ENCODE results near the gene HARBI1.

DNA sequence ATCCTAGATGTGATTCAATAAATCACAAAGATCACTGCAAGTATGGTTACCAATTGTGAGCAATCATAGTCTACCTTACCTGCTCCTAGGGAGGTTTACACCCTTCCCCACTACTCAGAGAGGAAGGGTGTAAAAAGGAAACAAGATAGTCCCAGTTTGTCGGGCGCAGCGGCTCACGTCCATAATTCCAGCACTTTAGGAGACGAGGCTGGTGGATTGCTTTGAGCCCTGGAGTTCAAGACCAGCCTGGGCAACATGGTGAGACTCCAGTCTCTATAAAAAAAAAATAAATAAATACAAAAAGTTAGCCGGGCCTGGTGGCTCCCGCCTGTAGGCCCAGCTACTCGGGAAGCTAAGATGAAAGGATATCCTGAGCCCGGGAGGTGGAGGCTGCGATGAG is 22.2 kb downstream of the HARBI1 start:
- TF ChIP-seq, protein P1, sequence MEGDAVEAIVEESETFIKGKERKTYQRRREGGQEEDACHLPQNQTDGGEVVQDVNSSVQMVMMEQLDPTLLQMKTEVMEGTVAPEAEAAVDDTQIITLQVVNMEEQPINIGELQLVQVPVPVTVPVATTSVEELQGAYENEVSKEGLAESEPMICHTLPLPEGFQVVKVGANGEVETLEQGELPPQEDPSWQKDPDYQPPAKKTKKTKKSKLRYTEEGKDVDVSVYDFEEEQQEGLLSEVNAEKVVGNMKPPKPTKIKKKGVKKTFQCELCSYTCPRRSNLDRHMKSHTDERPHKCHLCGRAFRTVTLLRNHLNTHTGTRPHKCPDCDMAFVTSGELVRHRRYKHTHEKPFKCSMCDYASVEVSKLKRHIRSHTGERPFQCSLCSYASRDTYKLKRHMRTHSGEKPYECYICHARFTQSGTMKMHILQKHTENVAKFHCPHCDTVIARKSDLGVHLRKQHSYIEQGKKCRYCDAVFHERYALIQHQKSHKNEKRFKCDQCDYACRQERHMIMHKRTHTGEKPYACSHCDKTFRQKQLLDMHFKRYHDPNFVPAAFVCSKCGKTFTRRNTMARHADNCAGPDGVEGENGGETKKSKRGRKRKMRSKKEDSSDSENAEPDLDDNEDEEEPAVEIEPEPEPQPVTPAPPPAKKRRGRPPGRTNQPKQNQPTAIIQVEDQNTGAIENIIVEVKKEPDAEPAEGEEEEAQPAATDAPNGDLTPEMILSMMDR (IDR thresholded peaks at IDR 0.05), result no peak
- TF ChIP-seq EZH2 (IDR thresholded peaks at IDR 0.05), result no peak
- TF ChIP-seq EZH2phosphoT487 (IDR thresholded peaks at IDR 0.05), result no peak

Data from neural progenitor cell (in vitro differentiated cells).